Measurements from ENCODE around the gene GSE1.

GSE1 gene

GRCh38 chr16:85650844-85651628 is 37.9 kb downstream of the GSE1 start:
- DNase-seq = no peak

DNA sequence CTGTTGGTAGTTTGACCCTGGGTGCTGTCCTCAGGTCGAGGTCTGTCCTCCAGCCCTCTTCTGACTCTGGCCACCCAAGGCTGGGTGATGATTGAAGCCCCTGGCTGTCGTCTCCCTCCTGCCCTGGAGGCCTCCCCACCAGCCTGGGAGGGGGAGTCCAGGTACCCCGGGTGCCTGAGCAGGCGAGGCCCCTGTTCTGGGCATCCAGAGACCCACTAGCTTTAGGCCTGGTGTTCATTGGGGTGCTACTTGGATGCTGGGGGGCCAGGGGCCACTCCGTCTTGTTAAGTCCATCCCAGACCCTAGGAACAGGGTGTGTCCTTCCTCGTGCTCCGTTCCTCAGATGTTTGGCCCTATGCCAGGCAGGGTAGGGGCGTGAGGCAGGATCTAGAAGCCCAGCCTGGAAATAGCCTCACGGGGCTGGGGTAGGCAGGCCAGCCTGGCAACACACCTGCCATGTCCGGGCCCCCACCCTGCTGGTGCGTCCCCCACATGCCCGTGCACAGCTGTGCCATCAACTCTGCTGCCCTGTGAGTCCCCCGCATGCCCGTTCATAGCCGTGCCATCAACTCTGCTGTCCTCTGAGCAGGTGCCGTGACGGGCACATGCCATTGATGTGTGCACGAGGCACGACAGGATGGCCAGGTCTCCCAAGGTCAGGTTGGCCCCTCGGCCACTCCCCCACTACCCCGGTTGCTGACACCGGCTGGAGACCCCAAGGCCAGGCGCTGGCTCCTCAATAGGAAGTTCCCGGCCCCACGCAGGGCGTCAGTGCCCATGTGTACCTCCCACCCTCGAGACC is 38.7 kb downstream of the GSE1 start:
- DNase-seq = no peak

DNA sequence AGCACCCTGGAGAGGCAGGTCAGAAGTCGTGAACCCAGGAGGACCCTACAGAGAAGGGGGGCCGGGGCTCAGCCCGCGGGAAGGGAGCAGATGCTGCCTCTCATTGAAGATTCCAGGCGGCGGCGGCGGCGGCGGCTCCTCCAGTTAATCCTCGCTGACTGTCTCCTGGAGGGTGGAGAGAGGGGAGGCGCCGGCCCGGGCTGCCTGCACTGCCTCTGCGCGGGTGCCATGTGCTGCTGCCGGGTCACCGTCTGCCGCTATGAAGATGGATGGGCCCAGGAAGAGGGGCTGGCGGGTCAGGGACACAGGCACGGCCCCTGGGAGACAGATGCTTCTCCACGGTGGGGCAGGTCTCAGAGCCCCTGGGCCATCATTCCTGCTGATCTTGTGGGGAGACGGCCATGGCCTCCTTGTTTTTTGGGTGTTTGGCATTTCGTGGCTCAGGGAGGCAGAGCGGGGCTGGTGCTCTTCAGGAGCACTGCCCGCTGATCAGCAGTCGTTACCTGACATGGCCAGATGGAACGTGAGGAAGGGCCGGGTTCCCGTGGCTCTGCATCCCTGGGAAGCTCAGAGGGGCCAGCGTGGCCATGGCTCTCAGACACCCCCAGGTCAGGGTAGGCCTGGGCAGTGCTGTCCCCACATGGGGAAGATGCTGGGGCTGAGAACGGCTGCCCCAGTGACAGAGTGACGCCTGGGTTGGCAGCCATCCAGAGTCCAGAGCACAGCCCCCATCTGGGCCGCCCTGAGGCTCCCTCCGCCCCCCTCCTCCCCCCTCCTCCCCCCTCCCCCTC is 39.5 kb downstream of the GSE1 start:
- peak; percentile 18 to 27 for DNase-seq

DNA sequence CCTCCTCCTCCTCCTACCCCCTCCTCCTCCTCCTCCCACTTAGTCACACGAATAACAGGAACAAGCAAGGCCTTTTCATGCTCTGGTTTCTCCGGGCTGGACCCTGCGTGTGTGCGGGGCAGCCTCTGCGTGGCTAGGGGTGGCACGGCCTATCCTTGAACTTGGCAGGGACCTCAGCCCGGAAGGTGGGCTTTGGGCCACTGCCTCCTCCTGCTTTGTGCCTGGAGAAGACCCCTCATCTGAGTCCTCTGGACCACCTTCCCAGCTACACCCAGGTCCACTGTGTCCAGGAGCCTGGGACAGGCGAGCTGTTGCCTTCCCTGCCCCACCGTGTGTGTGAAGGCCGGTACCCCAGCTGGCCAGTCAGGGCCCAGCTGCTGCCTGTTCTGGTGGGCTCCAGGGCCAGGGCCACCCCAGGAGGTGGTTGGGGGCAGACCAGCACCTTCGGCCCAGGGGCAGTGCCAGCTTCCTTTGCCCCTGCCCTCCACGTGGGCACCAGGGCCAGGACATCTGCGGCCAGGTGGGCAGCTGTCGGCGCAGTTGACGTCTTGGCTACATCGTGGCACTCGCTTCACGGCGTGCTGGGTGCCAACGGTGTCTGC is 40.3 kb downstream of the GSE1 start:
- no peak for DNase-seq

DNA sequence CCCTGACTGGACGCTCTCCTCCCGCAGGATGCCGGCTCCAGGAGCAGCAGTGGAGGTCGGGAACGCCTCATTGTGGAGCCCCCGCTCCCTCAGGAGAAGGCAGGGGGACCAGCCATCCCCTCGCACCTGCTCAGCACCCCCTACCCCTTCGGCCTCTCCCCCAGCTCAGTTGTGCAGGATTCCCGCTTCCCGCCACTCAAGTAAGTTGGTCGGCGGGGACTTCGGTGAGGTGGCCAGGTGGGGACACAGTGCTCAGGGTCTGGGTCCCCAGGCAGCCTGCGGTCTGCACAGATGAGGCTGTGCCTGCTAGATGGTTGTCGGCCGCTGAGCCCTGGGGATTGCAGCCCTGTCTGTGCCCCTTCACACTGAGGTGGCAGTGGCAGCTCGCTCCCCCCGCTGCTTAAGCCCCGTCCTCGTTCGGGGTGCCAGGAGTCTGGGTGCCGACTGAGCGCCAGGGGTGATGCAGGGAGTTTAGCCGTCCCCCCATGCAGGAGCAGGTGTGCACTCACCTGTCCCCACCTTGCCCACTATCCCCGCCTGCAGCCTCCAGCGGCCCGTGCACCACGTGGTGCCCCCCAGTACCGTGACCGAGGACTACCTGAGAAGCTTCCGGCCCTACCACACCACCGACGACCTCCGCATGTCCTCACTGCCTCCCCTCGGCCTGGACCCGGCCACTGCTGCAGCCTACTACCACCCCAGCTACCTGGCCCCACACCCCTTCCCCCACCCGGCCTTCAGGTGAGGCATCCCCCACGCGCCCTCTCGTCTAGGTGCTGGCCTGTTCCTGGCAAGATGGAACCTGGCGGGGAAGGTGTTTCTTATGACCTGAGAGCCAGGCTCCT is 41.4 kb downstream of the GSE1 start:
- no peak for DNase-seq

DNA sequence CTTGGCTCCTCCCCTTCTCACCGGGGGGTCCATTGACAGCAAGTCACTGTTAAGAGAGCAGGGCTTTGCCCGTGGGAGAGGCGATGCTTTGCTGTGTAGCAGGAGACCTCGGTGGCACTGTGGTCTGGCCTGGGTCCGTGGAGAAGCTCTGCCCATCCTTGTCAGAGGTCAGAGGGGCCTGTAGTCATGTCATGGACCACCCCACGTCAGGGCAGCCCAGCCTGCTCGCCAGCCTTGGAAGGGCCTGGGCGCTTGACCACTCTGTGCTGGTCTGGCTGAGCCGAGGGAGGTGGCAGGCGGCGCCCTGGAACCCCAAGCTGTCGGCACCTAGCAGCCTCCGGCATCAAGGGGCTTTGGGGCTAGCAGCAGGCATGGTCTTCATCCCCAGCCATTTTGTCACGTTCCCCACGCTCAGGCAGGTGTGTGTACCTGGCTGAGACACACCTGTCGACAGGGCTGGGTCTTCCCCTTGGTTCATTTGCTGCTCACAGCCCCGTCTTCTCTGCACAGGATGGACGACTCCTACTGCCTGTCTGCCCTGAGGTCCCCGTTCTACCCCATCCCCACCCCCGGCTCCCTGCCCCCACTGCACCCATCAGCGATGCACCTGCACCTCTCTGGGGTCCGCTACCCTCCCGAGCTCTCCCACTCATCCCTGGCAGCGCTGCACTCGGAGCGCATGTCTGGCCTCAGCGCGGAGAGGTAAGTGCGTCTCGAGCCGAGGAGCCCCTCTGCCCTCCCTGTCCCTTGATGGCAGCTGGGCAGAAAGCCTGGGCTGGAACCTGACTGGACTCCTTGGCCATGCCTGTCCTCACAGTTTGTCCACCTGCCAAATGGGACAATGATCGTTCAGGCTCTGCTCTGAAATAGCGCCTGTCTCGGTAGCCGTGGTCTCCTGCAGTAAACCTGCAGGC is 42.4 kb downstream of the GSE1 start:
- no peak for DNase-seq

GRCh38 chr16:85656351-85657266 is 43.5 kb downstream of the GSE1 start:
- no peak for DNase-seq

DNA sequence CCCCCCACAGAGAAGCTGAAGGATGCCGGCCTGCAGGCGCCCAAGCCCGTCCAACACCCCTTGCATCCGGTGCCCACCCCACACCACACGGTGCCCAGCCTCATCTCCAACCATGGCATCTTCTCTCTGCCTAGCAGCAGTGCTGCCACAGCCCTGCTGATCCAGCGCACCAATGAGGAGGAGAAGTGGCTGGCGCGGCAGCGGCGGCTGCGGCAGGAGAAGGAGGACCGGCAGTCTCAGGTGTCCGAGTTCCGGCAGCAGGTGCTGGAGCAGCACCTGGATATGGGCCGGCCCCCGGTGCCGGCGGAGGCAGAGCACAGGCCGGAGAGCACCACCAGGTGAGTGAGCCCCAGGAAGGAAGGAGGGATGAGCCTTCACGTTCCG is 44.1 kb downstream of the GSE1 start:
- no peak for DNase-seq

DNA sequence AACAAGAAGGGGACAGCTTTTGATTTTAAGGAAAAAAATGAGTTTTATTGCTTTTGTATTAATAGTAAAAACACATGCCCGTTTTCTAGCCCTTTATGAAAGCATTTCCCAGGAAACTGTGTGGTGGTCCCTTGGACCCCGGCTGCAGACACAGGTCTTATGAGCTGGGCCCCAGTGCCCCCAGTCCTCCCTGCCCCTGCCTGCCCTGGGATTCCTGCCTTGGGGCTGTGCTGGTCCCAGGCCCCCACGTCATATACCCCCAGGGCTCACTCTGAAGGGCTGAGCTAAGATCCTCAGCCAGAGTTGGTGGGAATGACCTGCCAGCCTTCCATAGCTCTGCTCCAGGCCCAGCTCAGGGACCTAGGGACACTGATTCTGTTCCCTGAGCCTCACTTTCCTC is 44.9 kb downstream of the GSE1 start:
- DNase-seq = no peak

DNA sequence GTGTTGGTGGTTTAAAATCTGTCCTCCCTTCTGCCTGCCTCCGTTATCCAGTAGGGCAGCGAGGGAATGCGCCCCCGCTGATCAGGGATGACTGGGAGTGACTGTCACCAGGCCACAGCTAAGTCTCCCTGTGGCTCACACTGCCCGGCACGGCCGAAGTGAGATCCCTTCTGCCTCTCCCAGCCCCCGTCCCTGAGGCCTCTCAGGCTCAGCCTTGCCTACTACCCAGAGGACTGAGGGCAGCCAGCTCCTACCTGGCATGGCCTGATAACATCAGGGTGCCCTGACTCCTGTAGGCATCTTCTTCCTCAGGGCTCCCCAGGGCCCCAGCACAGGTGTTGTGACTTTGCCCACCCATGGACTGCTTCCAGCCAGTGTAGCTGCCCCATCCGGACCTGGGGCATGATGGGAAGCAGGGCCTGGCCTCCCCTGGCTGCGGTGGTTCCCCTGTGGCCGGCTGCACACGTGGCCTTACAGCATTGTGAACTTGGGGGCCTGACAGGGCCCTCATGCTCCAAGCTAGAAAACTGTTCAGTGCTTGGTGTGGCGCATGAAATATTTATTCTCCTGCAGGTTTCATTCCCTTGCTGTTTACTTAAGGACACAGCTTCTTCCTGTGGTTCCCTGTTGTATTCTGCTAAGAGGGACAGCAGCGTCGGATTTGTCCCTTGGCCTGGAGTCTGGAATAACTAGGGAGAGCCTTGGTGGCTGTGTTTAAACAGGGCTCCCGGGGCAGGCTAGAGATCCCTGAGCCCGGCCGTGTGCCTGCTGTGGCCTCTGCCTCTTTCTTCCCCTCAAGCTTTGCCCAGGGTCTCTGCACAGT is 45.6 kb downstream of the GSE1 start:
- no peak for DNase-seq

GRCh38 chr16:85659336-85659735 is 46.2 kb downstream of the GSE1 start:
- no peak for DNase-seq

- no peak for DNase-seq
Observed at GRCh38 chr16:85659805-85660511, 46.8 kb downstream of the GSE1 start.

DNA sequence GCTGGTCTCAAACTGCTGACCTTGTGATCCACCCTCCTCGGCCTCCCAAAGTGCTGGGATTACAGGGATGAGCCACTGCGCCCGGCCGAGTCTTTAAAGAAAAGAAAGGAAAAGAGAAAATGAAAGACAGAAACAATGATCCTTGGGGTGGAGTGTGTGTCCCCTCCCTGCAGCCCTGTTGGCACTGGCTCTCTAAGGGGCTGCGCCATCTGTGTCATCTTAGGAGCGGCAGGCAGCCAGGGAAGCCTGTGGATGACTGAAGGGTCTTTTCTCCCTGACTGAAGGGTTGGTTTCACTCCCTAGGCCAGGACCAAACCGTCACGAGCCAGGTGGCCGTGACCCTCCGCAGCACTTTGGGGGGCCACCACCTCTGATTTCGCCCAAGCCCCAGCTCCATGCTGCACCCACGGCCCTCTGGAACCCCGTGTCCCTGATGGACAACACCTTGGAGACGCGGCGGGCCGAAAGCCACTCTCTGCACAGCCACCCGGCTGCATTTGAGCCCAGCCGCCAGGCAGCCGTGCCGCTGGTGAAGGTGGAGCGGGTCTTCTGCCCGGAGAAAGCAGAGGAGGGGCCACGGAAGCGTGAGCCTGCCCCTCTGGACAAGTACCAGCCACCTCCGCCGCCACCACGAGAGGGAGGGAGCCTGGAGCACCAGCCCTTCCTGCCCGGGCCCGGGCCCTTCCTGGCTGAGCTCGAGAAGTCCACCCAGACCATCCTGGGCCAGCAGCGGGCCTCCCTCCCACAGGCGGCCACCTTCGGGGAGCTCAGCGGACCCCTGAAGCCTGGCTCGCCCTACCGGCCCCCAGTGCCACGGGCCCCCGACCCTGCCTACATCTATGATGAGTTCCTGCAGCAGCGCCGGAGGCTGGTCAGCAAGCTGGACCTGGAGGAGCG is 48.0 kb downstream of the GSE1 start:
- no peak for DNase-seq

GRCh38 chr16:85661740-85662481 is 48.8 kb downstream of the GSE1 start:
- DNase-seq = no peak

GRCh38 chr16:85662482-85662812 is 49.3 kb downstream of the GSE1 start:
- DNase-seq = no peak

GRCh38 chr16:85662976-85663830 is 50.1 kb downstream of the GSE1 start:
- no peak for DNase-seq
